Right cardiac atrium (tissue), 5 donors: ENCODE results near the gene BCL6. TPM values are rescaled to one million over a fixed set of nuclear protein-coding genes. Genes with fewer than 3 reads are reported as not detected.

Experiments used
- ATAC-seq, 2 donors: fragments of 200-7000 bp; cut with Tn5 transposase; one replicate each; pipeline versions ENCODE4 v1.8.0 to v1.9.1; 2020; ENCODE audit warnings: moderate library complexity in 2 of 2, mild to moderate bottlenecking in 1 of 2
- DNase-seq, 3 donors: peaks; one replicate each; pipeline ENCODE4 v3.0.0-alpha.2; 2020
- H3K27ac ChIP-seq: one replicate; pipeline ENCODE4 v1.5.1; 2013; ENCODE audit warnings: mild to moderate bottlenecking, low read length, control low read depth, moderate library complexity
- H3K27me3 ChIP-seq: one replicate; pipeline ENCODE4 v1.6.1; 2013; ENCODE audit not compliant: control insufficient read depth, insufficient read depth
- H3K4me1 ChIP-seq: one replicate; pipeline ENCODE4 v1.6.1; 2013; ENCODE audit warnings: low read length; ENCODE audit not compliant: control insufficient read depth, insufficient read depth
- H3K4me3 ChIP-seq: one replicate; pipeline ENCODE4 v1.5.1; 2013; ENCODE audit warnings: low read length, control low read depth
- H3K9me3 ChIP-seq: one replicate; pipeline ENCODE4 v1.6.1; 2013; ENCODE audit warnings: low read length; ENCODE audit not compliant: control insufficient read depth
- WGBS: extraction: QIAGEN DNeasy Blood & Tissue Kit; methylation state at CpG from one replicate; pipeline ENCODE4 v1.1.7; 2013; 5-methylcytosine and 5-hydroxymethylcytosine counted together
- intact Hi-C, 4 donors: fragments of 100-400 bp; cut with DNase I; formaldehyde crosslinking; loops; one replicate each; pipeline versions ENCODE4 v1.11.0 to v1.14.0; 2022 to 2023
- polyA plus RNA-seq: library from polyadenylated mRNA; stranded (reverse); fragments of 200-250 nt; gene quantifications from one replicate; pipeline ENCODE4 v1.2.3, GENCODE V29; 2013
- total RNA-seq, 4 donors: library from RNA; stranded (reverse); fragmentation: NEBNext Ultra II Directional; extraction: Animal tissue kit (Norgen Biotek cat#: 25700); gene quantifications; one replicate each; pipeline ENCODE4 v1.2.1, GENCODE V29; 2021
- donor health status: healthy with polysubstance abuse.
- donor health status: DM: no; HTN: yes; CAD: no.
- donor health status: DM: no; HTN: no; CAD: no.
- donor health status: DM: no; HTN: yes; CAD: no; lungs with severe emphysema.
- donor health status: DM: yes; HTN: yes; CAD: no.

BCL6 gene
- total and polyA plus RNA-seq, 5 donors = 45.8 to 77.3 (median 70.5) TPM

GRCh38 chr3:187673012-187673411 is 72.3 kb downstream of the BCL6 start:
- peaks cover 4% of the 10 kb centered on the region for H3K27me3 ChIP-seq

More at GRCh38 chr3:187673012-187673411, 72.3 kb downstream of the BCL6 start:
- 58% methylated on average over 3 of the region's 3 CpGs for WGBS
- no peak overlapping the region for H3K27ac ChIP-seq
- intact Hi-C loops = no loop called here
- DNase-seq = no peak
- no peak overlapping the region for H3K4me3 ChIP-seq
- ATAC-seq = no peak
- no peaks in the 10 kb centered on the region for H3K4me1 ChIP-seq
- no peaks in the 10 kb centered on the region for H3K9me3 ChIP-seq

Other genes starting within 250 kb of the BCL6 start
- gene SST, start 75.1 kb downstream of the BCL6 start, total RNA-seq = under 1 TPM in 1 of 4 donors, not detected in 3; 0.84 TPM
- 7.0 TPM for gene SST, start 75.1 kb downstream of the BCL6 start, polyA plus RNA-seq
- not detected for gene RTP2, start 42.9 kb downstream of the BCL6 start, total RNA-seq
- gene RTP2, start 42.9 kb downstream of the BCL6 start, polyA plus RNA-seq = not detected